GM18498 (cell line): Measurements from ENCODE around the gene PLA2G4B.

Experiments
- ATAC-seq: cut with Tn5 transposase; IDR thresholded peaks from one replicate; pipeline ENCODE4 v1.9.1; 2021; ENCODE audit warnings: mild to moderate bottlenecking, moderate library complexity; ENCODE audit not compliant: unreplicated experiment

Gene PLA2G4B

GRCh38 chr15:41866872-41867579 lies 28.4 kb downstream of the PLA2G4B start:
- no peak for ATAC-seq

GRCh38 chr15:41868321-41868720 lies 29.7 kb downstream of the PLA2G4B start:
- no peak for ATAC-seq

GRCh38 chr15:41869770-41870688 lies 31.4 kb downstream of the PLA2G4B start:
- no peak for ATAC-seq

- ATAC-seq: no peak
Measured at GRCh38 chr15:41870689-41871081, 32.0 kb downstream of the PLA2G4B start.

DNA sequence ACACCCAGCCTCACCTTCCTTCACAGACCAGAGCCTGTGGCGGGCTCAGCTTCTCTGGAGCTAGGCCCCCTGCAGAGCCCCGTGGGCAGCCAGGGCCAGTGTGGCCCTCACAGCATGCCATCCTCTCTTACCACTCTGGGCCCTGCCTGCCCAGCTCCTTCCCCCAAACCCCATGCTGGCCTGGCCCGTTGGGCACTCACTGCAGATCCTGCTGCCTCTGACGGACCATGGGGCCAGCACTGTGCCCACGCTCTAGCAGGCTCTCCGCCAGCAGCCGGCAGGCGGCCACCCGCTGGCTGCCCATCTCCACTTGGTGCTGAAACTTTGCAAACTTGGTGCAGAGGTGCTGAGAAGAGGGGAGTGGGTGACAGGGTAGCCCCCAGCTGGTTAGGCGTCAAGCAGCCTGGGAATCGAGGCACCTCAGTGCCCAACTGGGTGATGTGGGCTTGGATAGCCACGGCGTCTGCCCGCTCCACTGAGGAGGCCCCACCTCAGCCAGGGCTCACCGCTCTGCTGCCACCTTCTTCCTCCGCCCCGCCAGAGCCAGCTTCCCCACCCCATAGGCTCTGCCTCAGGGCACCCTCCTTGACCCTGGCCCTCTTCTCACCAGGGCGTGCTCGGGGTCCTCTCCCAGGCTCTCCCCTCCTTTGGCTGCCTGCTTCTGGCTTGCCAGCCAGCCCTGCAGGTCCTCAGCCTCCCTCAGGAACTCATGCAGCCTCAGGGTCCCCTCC lies 32.7 kb downstream of the PLA2G4B start:
- ATAC-seq: no peak

DNA sequence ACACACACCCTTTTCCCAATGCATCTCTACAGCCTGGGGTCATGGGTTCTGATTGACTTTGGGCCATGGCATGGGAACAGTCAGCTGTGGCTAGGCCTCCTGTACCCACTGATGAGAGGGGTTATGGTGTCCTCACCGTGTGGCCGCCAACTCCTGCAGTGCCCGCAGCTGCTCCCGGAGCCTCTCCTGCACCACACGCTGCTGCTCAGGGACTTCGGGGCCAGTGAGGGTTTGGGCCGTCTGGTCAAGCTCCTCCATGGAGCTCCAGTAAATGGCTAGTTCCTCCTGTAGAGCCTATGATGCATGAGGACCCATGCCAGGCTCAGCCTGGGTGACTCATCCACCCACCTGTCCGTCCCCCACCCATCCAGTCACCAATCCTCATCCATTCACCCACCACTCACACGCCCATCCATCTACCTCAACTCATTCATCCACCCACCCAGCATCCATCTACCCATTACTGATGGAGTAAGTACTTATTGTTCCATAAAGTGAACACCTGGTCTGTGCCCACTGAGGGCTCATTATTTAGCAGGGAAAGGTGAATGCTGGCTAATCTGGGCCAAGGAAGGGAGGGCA lies 33.6 kb downstream of the PLA2G4B start:
- ATAC-seq: no peak

DNA sequence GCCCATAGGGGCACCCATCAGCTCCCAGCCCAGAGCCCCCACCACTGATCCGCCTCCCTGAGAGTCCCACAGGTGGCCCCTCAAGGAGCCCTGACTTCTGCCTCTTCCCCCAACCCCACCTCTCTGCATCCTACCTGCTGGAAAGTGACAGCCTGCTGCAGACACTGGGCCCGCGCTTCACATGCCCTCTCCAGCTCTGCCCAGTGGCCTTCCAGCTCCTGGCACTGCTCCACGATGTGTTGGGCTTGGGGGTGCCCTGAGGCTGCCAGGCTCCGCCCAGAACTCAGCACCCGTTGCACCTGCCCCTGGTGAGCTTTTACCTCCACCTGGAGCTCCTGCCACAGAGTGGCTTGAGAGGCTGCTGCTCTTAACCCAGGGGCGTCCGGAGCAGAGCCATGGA lies 35.1 kb downstream of the PLA2G4B start:
- ATAC-seq: no peak

- no peak for ATAC-seq
Measured at GRCh38 chr15:41874736-41875135, 36.1 kb downstream of the PLA2G4B start.

DNA sequence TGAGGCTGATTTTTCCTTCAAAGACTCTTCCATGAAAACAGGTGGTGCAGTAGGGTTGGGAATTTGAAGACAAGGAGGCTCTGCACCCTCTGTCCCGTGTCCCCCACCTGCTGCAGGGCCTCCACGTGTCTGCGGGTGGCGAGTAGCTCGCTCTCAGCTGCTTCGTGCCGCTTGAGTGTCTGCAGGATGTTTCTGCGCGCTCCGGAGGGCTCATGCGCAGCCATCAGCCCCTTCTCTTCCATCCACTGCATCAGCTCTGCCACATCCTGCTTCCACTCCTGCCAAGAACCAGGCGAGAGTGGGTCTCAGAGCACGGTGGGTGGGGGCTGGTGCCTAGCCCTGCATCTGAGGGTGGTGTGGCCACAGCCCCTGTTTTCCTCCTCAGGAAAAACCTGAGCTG lies 37.4 kb downstream of the PLA2G4B start:
- ATAC-seq: no peak

DNA sequence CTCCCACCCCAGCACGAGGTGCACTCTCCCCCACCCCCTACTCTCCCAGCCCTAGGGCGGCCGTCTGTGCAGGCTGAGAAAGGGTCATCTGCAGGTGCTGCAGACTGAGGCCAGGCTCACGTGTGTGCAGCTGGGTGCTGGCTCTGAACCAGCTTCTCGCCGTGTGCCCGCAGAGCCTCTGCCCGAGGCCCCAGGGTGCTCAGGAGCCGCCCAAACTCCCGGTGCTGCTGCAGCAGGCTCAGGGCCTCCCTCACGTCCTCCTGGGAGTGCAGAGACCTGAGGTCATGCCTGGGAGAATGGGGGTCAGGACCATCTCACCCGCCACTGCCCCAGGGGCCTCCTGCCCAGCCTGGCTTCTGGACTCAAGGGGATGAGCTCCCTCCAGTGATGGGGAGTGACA lies 38.0 kb downstream of the PLA2G4B start:
- ATAC-seq: no peak

DNA sequence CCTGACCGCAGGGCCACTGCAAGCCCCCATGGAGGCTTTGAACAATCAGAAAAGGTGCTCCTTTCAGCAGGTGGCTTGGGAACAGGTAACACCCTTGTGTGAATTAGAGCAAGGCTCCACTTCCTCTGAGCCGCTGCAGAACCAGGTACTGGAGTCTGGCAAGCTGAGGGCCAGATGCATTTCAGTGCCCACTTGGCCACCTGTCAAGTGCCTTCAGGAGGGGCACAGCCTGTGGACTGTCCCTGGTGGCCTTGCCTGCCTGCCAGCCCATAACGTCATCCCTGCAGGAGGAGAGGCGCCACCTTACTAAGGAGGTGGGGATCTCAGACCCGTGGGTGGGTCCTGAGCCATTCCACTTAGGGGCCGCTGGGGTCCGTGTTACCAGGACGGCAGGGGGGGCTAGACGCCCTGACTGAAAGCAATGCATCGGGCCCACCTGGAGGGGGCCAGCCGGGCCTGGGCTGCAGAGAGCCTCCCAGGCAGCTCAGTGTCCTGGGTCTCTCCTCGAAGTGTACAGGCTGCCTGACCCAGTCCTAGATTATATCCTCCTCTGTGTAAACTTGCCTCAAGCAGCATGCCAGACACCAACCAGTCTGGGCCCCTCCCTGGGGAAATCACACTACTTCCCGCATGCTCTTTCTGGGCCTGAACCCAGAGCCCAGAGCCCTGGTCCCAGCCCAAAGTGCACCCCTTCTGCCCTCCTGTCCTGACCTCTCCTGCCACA lies 39.1 kb downstream of the PLA2G4B start:
- no peak for ATAC-seq

DNA sequence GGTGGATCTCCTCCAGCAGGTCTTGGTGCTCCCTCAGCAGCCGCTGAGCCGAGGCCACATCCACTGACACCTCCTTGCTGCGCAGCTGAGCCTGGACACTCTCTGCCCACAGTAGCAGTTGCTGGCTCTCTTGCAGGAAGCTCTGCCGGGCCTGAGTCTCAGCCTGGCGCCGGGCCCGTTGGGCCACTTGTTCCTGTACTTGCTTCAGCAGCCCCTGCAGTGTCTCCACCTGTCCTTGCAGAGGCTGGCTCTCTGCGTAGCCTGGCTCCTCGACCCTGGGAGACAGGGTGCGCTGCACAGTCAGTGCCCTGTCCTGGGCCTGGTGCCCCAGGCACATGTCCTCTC lies 39.7 kb downstream of the PLA2G4B start:
- no peak for ATAC-seq

GRCh38 chr15:41879321-41879845 lies 40.7 kb downstream of the PLA2G4B start:
- no peak for ATAC-seq

DNA sequence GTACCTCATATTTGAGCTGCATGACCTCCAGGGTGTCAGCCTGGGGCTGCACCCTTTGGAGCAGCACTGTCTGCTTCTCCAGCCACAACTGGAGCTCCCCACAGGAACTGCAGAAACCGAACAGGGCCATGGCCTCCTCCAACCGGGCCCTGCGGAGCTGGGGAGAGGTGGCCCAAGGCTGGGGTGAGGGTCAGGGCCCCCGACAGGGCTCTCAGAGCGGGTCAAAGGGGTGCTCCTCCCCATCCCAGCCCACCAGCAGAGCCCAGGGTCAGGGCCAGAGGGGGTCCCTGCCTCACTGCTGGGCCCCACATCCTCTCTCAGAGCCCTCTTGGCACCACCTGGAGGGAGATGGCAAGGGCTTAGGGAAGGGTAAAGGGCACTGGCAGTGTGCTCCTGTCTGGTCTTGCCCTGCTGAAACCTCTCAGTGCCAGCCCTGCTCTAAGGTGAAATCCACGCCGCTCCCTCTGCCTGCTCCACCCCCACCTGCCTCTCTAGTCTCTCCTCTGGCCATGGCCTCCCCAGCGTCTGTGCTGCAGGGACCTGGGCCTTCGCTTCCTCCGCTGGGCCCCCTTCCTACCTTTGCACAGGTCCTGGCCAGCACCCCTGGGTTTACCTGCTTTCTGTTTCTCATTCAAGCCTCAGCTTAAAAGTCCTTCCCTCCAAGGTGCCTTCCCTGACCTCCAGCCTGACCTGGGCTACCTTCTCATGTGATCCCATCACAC lies 41.7 kb downstream of the PLA2G4B start:
- no peak for ATAC-seq

DNA sequence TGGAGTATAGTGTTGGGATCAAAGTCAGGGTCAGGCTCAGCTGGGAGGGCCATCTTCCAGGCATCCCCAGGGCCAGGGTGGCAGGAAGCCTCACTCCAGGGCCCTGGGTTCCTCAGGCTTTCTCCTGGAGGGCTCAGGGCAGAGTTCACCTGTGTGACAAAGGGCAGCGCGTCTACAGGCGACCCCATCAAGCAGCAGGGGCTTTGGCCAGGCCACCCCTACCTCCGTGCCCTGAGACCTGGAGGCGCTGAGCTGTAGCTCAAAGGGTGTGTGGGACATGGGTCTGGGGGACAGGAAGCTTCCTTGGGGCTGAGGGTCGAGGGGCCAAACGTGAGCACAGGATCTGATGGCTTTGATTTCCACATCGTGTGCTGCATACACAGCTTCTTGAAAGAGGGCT lies 42.4 kb downstream of the PLA2G4B start:
- no peak for ATAC-seq

GRCh38 chr15:41881550-41881919 lies 42.9 kb downstream of the PLA2G4B start:
- ATAC-seq: no peak

DNA sequence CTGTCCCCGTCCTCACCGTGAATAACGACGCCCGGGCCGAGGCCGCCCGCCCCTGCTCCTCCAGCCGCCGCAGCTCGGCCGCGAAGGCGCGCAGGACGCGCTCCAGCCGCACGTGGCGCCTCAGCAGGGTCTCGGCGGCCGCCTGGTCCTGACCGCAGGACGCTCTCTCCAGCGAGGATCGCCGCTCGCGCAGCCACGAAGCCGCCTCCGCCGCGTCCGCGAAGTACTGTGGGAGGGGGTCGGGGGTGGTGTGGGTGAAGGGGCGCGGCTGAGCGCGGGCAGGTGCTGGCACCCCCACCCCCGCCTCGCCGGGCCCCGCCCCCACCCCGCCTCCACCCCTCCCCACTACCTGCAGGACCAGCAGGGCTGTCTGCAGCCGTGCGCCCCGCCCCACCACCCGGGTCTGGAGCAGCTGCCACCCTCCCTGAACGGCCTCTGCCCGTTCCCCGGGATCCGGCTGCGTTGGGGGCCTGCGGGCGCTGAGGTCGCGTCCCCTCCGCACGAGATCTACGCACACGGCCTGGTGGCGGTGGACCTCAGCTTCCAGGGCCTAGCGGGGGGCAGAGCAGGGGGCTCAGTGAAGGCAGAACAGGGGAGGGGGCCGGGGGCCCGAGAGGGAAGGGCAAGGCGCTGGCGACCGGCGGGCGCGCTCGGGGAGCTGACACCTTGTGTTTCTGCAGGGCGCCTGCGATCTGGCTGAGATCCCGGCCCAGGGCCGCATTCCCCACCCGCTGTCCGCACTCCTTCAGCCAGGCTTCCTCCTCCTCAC lies 43.5 kb downstream of the PLA2G4B start:
- ATAC-seq: no peak

GRCh38 chr15:41882689-41883483 lies 44.2 kb downstream of the PLA2G4B start:
- ATAC-seq: no peak
